A549 (cell line): ENCODE data around the gene SLIT3. TPM values are rescaled to one million over a fixed set of nuclear protein-coding genes. Genes with fewer than 3 reads are reported as not detected.

Experiments used
- ATAC-seq, 2 experiments: fragments of 200-7000 bp in 1 of 2; fragments of >200 bp in 1 of 2; cut with Nextera tagmentation in 1 of 2; cut with Tn5 transposase in 1 of 2; 3 replicates each; pipeline versions ENCODE4 v1.8.0 to v1.9.1; 2018 to 2020; ENCODE audit warnings: mild to moderate bottlenecking in 1 of 2, moderate library complexity in 1 of 2
- CTCF ChIA-PET: fragments of 300-600 bp; sonication (Branson Sonifier 250); formaldehyde crosslinking; extraction: SDS; loops from one replicate; lab custom pipeline; 2021; ENCODE audit warnings: antibody characterized with exemption, inconsistent platforms; lab: Yijun Ruan, JAX
- POLR2A ChIA-PET: fragments of 350-600 bp; formaldehyde crosslinking; extraction: SDS; loops from one replicate; lab custom pipeline; 2021; ENCODE audit warnings: antibody characterized with exemption, inconsistent platforms; lab: Yijun Ruan, JAX
- DNase-seq, 2 experiments: peaks; one replicate each; pipeline versions ENCODE4 v3.0.0 to v3.0.0-alpha.2; 2011 to 2016; ENCODE audit warnings: low read depth in 1 of 2, low spot score in 1 of 2
- FAIRE-seq: peaks from 2 replicates; lab custom pipeline; 2011; peaks lifted over from hg19 to GRCh38; lab: Jason Lieb, UNC
- H3K27ac ChIP-seq, 2 experiments: fragments of >200 bp; sonication (Bioruptor Twin); formaldehyde crosslinking; 3 replicates each; pipeline ENCODE4 v1.5.1; 2016 to 2017
- H3K4me1 ChIP-seq: fragments of >200 bp; sonication (Bioruptor Twin); formaldehyde crosslinking; 3 replicates; pipeline ENCODE4 v1.6.1; 2016
- H3K4me2 ChIP-seq: fragments of >200 bp; sonication (Bioruptor Twin); formaldehyde crosslinking; 3 replicates; pipeline ENCODE4 v1.6.1; 2016
- H3K4me3 ChIP-seq: fragments of >200 bp; sonication (Bioruptor Twin); formaldehyde crosslinking; 3 replicates; pipeline ENCODE4 v1.5.1; 2016
- H3K9me3 ChIP-seq: fragments of >200 bp; sonication (Bioruptor Twin); formaldehyde crosslinking; 3 replicates; pipeline ENCODE4 v1.6.1; 2016
- ATOH8 ChIP-seq: fragments of 250-450 bp; sonication (Bioruptor Pico); IDR thresholded peaks from 2 replicates; pipeline ENCODE4 v1.5.0; 2020; ENCODE audit warnings: low read depth, mild to moderate bottlenecking, moderate library complexity
- CEBPB ChIP-seq, 2 experiments: fragments of >200 bp in 1 of 2; sonication (Bioruptor Twin) in 1 of 2; formaldehyde crosslinking in 1 of 2; IDR thresholded peaks; 2 replicates each; pipeline ENCODE4 v1.6.1; 2012 to 2016
- CHD2 ChIP-seq: fragments of 150-350 bp; IDR thresholded peaks from 2 replicates; pipeline ENCODE4 v1.6.1; 2014; ENCODE audit warnings: low read length; ENCODE audit not compliant: partially characterized antibody
- EHF ChIP-seq: fragments of 250-450 bp; sonication (Bioruptor Pico); IDR thresholded peaks from 2 replicates; pipeline ENCODE4 v1.5.0; 2020; ENCODE audit warnings: mild to moderate bottlenecking
- EHMT2 ChIP-seq: fragments of 200-600 bp; sonication (generic); IDR thresholded peaks from 2 replicates; pipeline ENCODE4 v1.6.1; 2016; ENCODE audit warnings: antibody characterized with exemption, low read depth, mild to moderate bottlenecking, moderate library complexity
- ELK1 ChIP-seq: fragments of 150-350 bp; IDR thresholded peaks from 2 replicates; pipeline ENCODE4 v1.6.1; 2014; ENCODE audit warnings: low read depth, mild to moderate bottlenecking, low read length
- EP300 ChIP-seq, 2 experiments: fragments of >200 bp; sonication (Bioruptor Twin); formaldehyde crosslinking; IDR thresholded peaks; 2 replicates in 1 of 2; 3 replicates in 1 of 2; pipeline ENCODE4 v1.6.1; 2016 to 2017
- FOSL2 ChIP-seq, 2 experiments: fragments of 450-650 bp in 1 of 2; fragments of >200 bp in 1 of 2; sonication (Bioruptor Twin) in 1 of 2; formaldehyde crosslinking; IDR thresholded peaks; 2 replicates each; pipeline versions ENCODE4 v1.5.0 to v1.6.1; 2016 to 2020; ENCODE audit warnings: mild to moderate bottlenecking in 1 of 2, moderate library complexity in 1 of 2
- GATA3 ChIP-seq: IDR thresholded peaks from 2 replicates; pipeline ENCODE4 v1.6.1; 2012; ENCODE audit warnings: borderline replicate concordance
- HOXA7 ChIP-seq: fragments of 250-450 bp; sonication (Bioruptor Pico); IDR thresholded peaks from 2 replicates; pipeline ENCODE4 v1.5.0; 2020; ENCODE audit warnings: mild to moderate bottlenecking, moderate library complexity
- JUN ChIP-seq, 2 experiments: fragments of >200 bp; sonication (Bioruptor Twin); formaldehyde crosslinking; IDR thresholded peaks; 2 replicates in 1 of 2; 3 replicates in 1 of 2; pipeline ENCODE4 v1.6.1; 2016 to 2017
- JUNB ChIP-seq: fragments of >200 bp; sonication (Bioruptor Twin); formaldehyde crosslinking; IDR thresholded peaks from 2 replicates; pipeline ENCODE4 v1.6.1; 2016
- NFE2L2 ChIP-seq: fragments of 150-350 bp; conservative IDR thresholded peaks from 2 replicates; pipeline ENCODE4 v1.6.1; 2014; ENCODE audit warnings: low read length
- NPAS2 ChIP-seq: fragments of 250-450 bp; sonication (Bioruptor Pico); IDR thresholded peaks from 2 replicates; pipeline ENCODE4 v1.8.0; 2022; ENCODE audit warnings: mild to moderate bottlenecking, moderate library complexity, borderline replicate concordance
- PBX3 ChIP-seq: IDR thresholded peaks from 2 replicates; pipeline ENCODE4 v1.6.1; 2012
- PHF8 ChIP-seq: fragments of 200-600 bp; sonication (generic); IDR thresholded peaks from 2 replicates; pipeline ENCODE4 v1.6.1; 2016; ENCODE audit warnings: low read depth, mild to moderate bottlenecking, antibody characterized with exemption, moderate library complexity, borderline replicate concordance
- POLR2A ChIP-seq: IDR thresholded peaks from 2 replicates; pipeline ENCODE4 v1.6.1; 2012; ENCODE audit warnings: mild to moderate bottlenecking, low read length
- POLR2AphosphoS2 ChIP-seq: conservative IDR thresholded peaks from 2 replicates; pipeline ENCODE4 v1.6.1; 2012; ENCODE audit warnings: low read length, improper control_type of control experiment, inconsistent platforms
- REST ChIP-seq: fragments of 200-600 bp; sonication (generic); IDR thresholded peaks from 2 replicates; pipeline ENCODE4 v1.6.1; 2016; ENCODE audit warnings: antibody characterized with exemption, mild to moderate bottlenecking, moderate library complexity
- RNF2 ChIP-seq: fragments of 200-600 bp; sonication (generic); IDR thresholded peaks from 2 replicates; pipeline ENCODE4 v1.6.1; 2016; ENCODE audit warnings: low read depth, mild to moderate bottlenecking, antibody characterized with exemption, moderate library complexity, borderline replicate concordance
- polyA plus RNA-seq, 4 experiments: library from polyadenylated mRNA; depleted of rRNA in 3 of 4; stranded (reverse); fragments of >200 nt; fragmentation: RNase III in 1 of 4; extraction: RNeasy Plus Mini Kit Qiagen cat#74134 plus additional on column Dnase treatment in 1 of 4; gene quantifications; 2 replicates in 3 of 4; 3 replicates in 1 of 4; pipeline ENCODE4 v1.2.3, GENCODE V29; 2011 to 2017
- TF ChIP-seq, protein P1 (sequence below): IDR thresholded peaks from 2 replicates; pipeline ENCODE4 v1.6.1; 2012
- TF ChIP-seq, protein P2 (sequence below): fragments of >200 bp; sonication (Bioruptor Twin); formaldehyde crosslinking; IDR thresholded peaks from 2 replicates; pipeline ENCODE4 v1.6.1; 2016

Gene SLIT3
- polyA plus RNA-seq, 2 of the 4 experiments (the other 2 are of a cell fraction): 12.7 to 22.9 TPM

DNA sequence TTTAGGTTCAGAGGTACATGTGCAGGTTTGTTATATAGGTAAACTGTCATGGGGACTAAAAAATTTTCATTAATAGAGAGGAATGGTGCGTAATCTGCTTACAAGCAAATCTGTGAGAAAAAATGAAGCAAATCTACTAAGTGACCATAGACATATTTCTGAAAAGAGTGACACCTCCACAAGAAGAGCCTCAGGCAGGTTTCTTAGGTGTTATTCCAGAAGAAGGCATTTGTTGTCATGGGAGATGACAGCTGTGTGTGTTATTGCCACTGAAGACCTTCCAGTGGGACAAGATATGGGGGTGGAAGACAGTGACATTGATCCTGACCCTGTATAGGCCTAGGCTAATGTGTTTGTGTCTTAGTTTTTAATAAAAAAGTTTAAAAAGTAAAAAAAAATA, 652.9 kb downstream of the SLIT3 start (continued):
- TF ChIP-seq REST: no peak
- no peak for TF ChIP-seq PHF8
- TF ChIP-seq EHMT2: no peak
- no peak for TF ChIP-seq NFE2L2
- TF ChIP-seq HOXA7 (CRISPR knock-in tag): no peak
- no peak for TF ChIP-seq EP300 (IDR thresholded peaks at IDR 0.05)
- TF ChIP-seq RNF2: no peak
- TF ChIP-seq NPAS2 (CRISPR knock-in tag): no peak

DNA sequence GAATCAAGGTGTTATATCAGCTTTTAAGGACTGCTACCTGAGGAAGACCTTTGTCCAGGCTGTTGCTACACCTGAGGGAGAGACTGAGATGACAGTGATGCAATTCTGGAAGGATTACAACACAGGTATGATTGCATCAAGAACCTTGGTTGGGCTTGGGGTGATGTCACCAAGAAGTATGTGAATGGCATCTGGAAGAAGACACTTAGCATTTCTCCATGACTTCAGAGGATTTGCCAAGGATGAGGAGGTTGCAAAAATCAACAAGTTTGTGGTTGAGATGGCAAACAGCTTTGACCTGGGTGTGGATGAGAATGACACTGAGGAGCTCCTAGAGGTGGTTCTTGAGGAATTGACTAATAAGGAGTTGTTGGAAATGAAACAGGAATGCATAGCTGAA, 653.9 kb downstream of the SLIT3 start:
- Histone ChIP-seq H3K9me3 (peaks cover 9% of the 10 kb centered on the region; the same call in 1 of the 3 replicates), H3K4me1 (peaks cover 14% of the 10 kb centered on the region; the same call in 2 of the 3 replicates), H3K4me3 (no peak overlapping the region), H3K4me2 (no peak overlapping the region), H3K27ac (peak overlapping the region; percentile 9 to 26; a peak in 3 of 6 replicates)
- ATAC-seq: peak; percentile 50 to 69
- ChIA-PET POLR2A (interaction anchor here (1.1 kb wide), 1 partner anchor 68 kb away, joined by 7 read pairs; the partner anchor contains the start of gene PANK3), CTCF (no interaction called here)
- DNase-seq: peak in 1 of 2 experiments; percentile 70
- TF ChIP-seq EHF (CRISPR knock-in tag): no peak
- no peak for TF ChIP-seq GATA3
- peak; percentile 30; the same call in 1 of the 2 replicates for TF ChIP-seq JUNB
- TF ChIP-seq EP300 (IDR thresholded peaks at IDR 0.05): peak; percentile 16 to 52; a peak in 1 of 5 replicates
- TF ChIP-seq JUN (IDR thresholded peaks at IDR 0.05): peak in 1 of 2 experiments; percentile 42; a peak in 2 of 5 replicates
- no peak for TF ChIP-seq NPAS2 (CRISPR knock-in tag)
- TF ChIP-seq, protein P1, sequence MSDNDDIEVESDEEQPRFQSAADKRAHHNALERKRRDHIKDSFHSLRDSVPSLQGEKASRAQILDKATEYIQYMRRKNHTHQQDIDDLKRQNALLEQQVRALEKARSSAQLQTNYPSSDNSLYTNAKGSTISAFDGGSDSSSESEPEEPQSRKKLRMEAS: no peak
- no peak for TF ChIP-seq CHD2
- no peak for TF ChIP-seq POLR2AphosphoS2
- no peak for TF ChIP-seq ELK1
- no peak for TF ChIP-seq ATOH8 (CRISPR knock-in tag)
- no peak for TF ChIP-seq FOSL2 (IDR thresholded peaks at IDR 0.05)
- TF ChIP-seq FOSL2 (CRISPR knock-in tag; IDR thresholded peaks at IDR 0.05): peak; percentile 16; the same call in 1 of the 2 replicates
- TF ChIP-seq HOXA7 (CRISPR knock-in tag): no peak
- TF ChIP-seq, protein P2, sequence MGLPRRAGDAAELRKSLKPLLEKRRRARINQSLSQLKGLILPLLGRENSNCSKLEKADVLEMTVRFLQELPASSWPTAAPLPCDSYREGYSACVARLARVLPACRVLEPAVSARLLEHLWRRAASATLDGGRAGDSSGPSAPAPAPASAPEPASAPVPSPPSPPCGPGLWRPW: peak; percentile 89
- no peak for TF ChIP-seq PBX3
- TF ChIP-seq CEBPB (IDR thresholded peaks at IDR 0.05): peak; percentile 72 to 92
- TF ChIP-seq POLR2A: no peak
- peak; percentile 7 for FAIRE-seq
